HG02884 (cell line): ENCODE data around the gene TUSC2.
A peak's percentile ranks its signal among the peaks of the same experiment; 100 is the strongest.
"Not testable (repeated sequence)": the region's sequence is repeated elsewhere in the genome, so short reads cannot be mapped to it uniquely, and the experiment has no call there.

ENCODE experiments used
- ATAC-seq: cut with Tn5 transposase; IDR thresholded peaks from one replicate; pipeline ENCODE4 v1.9.1; 2021; ENCODE audit warnings: mild to moderate bottlenecking, moderate library complexity; ENCODE audit not compliant: unreplicated experiment

TUSC2 gene

GRCh38 chr3:50319894-50320625, 8.0 kb downstream of the TUSC2 start:
- no peak for ATAC-seq

- no peak for ATAC-seq
Observed at GRCh38 chr3:50319181-50319893, 8.7 kb downstream of the TUSC2 start.

- ATAC-seq: no peak
Observed at GRCh38 chr3:50318615-50319014, 9.4 kb downstream of the TUSC2 start.

DNA sequence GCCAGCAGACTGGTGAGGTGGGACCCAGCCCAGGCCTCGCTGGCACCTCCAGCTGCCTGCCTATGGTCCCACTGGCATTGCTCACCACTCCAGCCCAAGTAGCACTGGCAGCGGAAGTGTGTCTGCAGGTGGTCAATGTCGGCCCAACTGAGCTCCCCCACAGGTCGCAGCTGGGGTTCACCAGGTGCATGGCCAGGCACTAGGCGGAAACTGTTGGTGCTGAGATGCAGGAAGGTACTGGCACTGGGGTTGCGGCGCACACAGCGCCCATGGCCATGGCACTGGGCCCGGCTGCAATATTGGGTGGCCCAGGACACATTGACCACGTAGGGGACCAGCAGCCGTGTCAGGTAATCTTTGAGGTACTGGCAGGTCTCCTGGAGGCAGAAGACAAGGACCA, 9.9 kb downstream of the TUSC2 start:
- ATAC-seq: no peak

DNA sequence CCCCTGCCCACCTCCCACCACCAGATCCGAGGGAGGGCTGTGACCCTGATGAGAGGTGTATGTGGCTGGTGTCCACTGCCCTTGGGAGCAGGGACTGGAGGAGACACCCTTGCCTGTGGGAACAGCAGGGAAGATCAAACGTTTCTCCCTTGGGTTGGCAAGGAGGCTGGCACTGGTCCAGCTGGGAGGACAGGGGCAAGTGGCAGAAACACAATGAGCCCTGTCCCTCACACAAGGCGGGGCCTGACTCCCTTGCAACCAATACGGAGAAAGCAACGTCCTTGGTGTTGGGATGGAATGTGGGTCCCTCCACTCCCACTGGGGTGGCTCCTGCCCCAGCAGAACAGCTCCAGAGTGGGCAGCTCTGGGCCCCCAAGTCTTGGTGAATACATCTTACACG, 10.7 kb downstream of the TUSC2 start:
- ATAC-seq: no peak

DNA sequence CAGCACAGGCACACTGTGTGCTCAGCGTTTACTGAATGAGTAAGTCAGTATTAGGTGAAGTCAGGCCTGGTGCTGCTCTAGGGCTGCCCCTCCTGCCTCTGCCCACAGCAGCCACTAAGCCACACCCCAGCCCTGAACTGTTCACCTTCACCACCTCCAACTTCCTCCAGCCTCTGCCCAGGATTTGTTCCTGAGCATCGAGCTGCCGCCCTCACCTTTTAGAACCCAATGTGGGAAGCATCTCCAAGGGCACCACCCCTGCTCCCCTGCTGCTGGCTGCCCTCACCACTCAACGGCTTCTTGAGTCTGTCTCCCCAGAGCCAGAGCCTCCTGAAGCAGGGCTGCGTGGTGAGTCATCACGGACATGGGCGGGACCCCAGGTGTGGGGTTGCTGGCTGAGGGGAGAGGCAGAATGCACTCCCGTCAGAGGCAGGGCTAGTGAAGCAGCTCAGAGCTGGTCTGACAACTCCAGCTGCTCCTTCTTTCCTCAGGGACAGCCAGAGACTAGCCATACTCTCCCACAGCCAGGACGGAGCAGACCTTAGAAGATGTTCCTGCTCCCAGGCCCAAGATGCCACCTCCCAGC, 11.3 kb downstream of the TUSC2 start:
- no peak for ATAC-seq

- no peak for ATAC-seq
Observed at GRCh38 chr3:50314816-50315215, 13.2 kb downstream of the TUSC2 start.

- no peak for ATAC-seq
Observed at GRCh38 chr3:50314342-50314741, 13.7 kb downstream of the TUSC2 start.

- not testable (repeated sequence) for ATAC-seq
Observed at GRCh38 chr3:50312041-50312440, 16.0 kb downstream of the TUSC2 start.

GRCh38 chr3:50304601-50305000, 23.4 kb downstream of the TUSC2 start:
- no peak for ATAC-seq

GRCh38 chr3:50303013-50303815, 24.8 kb downstream of the TUSC2 start, which contains the start of gene HYAL1:
HYAL1 (minus strand) TSS chr3:50303574; CDS start chr3:50302956, 618 bp downstream.
- ATAC-seq: no peak

- no peak for ATAC-seq
Observed at GRCh38 chr3:50302095-50303012, 25.7 kb downstream of the TUSC2 start.

DNA sequence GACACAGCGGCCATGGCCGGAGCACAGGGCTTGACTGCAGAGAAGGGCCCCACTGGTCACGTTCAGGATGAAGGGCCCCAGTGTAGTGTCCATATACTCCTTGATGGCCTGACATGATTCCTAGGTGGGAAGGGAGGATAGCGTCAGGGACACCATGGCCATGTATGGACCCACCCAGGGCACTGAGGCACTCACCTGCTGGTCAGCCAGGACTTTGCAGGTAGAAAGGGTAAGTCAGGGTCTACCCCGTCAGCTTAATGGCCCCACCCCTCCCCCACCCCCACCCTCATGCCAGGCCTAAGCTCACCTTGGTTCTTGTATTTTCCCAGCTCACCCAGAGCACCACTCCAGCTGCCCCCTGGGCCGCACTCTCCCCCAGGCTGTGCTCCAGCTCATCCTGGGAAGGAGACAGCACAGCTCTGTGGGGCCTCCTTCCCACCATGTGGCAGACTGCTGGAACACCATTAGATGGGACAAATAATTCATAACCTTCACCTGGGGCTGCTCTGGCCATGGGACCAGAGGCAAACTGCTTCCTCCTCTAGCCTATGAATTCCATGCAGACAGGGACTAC, 27.3 kb downstream of the TUSC2 start:
- no peak for ATAC-seq

- no peak for ATAC-seq
Observed at GRCh38 chr3:50299929-50300680, 27.9 kb downstream of the TUSC2 start.

DNA sequence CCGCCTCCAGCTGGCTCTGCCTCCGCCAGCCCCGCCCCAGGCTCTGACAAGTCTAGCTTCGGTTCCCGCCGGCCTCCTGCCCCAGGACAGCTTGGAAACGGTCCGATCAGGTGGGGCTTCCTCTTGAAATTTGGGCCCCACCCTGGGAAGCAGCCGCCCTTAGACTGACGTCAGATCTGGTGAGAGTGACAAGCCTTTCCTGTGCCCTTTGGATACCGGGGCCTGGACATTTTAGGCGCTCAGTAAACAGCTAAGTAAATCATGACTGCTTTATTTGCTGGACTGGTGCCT, 28.4 kb downstream of the TUSC2 start:
- no peak for ATAC-seq

DNA sequence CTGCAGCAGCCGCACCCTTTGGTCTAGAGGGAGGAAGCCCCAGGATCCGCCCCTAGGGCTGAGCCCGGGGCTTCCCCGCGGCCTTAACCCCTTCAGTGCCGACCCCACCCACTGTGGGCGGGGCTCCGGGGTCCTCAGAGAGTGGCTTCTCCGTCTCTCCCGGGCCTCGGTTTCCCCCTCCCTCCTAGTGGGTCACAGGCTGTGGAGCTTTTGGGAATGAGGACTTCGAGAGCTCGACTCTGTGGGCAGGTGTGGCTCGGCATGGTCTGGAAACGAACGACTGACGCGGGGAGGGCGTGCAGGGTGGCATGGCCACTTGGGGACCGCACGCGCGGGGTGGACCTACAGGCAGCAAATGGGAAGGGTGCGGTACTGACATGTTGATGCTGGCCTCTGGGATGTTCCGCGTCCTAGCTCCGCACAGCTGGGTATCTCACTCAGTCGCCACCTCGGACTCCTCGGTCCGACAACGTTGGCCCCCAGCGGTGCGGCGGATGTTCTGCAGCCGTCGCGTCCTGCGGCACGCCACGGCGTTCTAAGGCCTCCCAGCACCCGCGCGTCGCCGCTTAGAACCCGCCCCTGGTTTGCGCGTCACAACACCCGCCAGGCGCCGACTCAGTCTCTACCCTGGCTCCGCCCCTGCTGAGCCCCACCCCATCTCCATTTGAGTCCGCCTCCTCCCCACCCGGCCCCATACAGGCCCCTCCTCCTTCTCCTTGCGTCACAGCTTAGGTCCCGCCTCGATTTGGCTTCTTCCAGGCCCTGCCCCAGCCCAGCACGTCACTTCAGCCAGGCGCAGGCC, 29.0 kb downstream of the TUSC2 start, which contains the start of the genes HYAL3 and NAA80:
Gene HYAL3 (minus strand): TSS at position 570 of the 802 bp plus-strand sequence. CDS start 3,803 bp downstream, outside the sequence.
Gene NAA80 (minus strand): TSS at position 570 of the 802 bp plus-strand sequence. CDS start 1,942 bp downstream, outside the sequence.
- ATAC-seq: peak; percentile 81

DNA sequence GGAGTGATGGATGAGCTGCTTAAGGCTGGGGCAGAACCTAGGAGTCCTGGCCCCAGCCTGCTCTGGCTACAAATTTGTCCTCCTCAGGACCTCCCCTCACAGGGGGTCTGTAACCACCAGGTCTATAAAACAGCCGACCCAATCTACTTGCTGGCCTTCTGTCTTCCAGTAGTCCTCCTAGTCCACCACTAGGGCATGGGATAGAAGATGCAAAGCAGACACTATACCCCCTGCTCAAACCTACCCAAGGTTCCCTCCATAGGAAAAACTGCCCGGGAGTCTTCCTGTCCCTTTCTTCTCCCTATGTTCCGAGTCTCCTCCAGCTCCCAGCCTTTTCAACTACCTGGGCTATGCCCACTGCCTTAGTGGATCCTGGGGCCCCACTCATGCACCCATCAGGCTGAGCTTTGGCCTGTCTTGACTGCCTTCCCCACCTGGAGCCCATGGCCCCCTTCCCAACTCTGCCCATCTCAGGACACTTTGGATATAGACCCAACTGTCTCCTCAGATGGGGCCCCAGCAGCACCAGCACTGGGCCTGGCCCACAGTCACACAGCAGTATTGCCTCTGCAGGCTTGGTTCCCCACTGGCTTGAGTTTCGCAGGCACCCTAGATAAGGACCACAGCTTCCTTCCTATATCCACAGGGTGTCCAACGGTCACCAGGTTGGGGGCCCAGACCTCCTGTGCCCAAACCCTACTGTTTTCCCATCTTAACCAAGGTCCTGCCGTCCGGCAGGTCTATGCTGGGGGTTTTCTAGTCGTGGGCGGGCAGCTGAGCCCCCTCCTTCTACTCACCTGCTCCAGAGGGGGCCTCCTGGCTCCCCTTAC, 29.9 kb downstream of the TUSC2 start:
- ATAC-seq: no peak
